GM12874 (cell line): ENCODE results near the gene MAGI1.

Experiments used
- CTCF ChIP-seq: IDR thresholded peaks from 2 replicates; pipeline ENCODE4 v1.5.1; 2011; ENCODE audit warnings: low read depth, mild to moderate bottlenecking, control low read depth, low read length, moderate library complexity; ENCODE audit not compliant: insufficient read depth

The MAGI1 gene

DNA sequence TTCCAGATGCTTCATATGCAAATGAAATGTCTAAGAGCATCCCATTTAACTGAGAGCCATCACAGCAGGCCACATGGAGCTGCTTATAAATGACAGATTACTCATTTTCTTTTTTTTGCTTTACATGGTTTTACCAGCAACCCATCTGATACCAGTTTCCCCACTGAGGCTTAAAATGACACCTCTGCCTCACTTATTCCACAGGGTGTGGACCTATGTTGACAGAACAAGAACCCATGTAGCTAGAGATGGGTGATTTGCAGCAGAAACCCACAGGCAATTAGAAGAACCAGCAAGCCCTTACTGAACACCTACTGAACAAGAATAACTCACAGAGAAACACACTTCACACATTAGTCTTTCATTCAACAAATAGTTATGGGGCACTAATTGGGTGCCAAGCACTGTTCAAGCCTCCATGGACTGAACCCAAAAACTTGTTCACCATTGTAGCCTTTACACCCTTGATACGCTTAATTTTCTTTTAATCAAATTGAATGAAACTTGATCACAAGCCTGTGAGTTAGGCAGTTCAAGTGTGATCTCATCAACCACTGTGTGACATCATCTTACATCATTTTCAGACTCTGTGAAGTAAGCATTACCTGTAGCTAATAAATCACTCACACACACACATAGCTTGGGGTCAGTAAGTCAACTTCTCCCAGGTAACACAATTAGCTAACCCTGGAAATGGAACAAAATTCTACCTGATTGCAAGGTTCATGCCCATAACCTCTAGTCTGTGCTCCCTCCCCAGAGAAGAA lies 45.4 kb downstream of the MAGI1 start:
- no peak for TF ChIP-seq CTCF

DNA sequence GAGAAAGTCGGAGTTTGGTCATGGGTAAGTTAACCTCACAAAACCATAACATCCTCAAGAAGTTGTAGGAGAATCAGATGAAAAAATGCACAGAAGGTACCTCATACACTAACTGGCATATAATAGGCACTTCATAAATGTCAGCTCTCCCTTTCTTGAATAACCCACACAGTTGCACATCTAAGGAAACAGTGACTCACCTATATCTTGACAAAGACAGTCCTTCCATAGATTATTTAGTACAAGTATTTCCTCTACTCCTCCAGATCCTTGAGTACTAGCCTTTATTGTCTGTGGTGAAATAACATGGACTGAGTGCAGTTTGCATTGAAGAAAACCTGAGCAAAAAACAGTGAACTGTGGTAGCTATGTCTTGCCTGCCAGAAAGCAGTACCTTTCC lies 46.6 kb downstream of the MAGI1 start:
- no peak for TF ChIP-seq CTCF

GRCh38 chr3:65988411-65989180 lies 50.1 kb downstream of the MAGI1 start:
- TF ChIP-seq CTCF: no peak

DNA sequence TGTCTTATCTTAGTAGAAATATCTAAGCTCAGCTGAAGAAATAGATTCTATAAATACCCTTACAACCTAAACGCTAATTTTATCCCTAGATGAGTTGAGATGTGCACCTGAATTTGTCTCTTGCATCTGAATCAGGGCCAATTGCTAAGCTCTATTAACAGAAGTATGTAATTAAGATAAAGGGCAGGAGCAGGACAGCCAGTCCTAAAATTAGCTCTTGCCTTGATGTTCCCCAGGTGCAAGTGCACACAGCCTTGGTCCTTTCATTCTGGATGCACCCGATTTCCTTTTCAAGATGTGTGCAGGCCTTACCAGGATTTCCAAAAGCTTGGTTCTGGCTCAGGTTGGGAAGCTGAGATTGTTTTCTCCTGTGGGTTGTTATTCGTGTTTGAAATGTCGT lies 52.4 kb downstream of the MAGI1 start:
- TF ChIP-seq CTCF: no peak

DNA sequence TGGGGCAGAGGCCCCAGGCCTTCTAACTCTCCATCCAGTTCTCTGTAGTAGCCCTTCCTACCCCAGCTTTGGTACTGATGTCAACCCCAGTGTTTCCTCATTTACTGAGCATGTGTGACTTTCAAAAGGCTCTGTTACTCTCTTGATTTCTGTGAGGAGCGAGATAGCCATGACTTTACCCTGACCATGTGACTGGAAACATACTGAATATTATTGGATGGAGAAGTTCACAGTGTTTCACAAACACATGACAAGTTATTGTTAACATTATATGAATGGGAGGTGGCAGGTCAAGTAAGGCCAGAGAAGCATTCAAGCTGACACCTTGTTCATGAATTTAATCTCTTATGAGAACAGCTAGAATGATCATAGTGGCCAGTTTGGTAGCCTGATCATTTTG lies 53.7 kb downstream of the MAGI1 start:
- TF ChIP-seq CTCF: no peak

- no peak for TF ChIP-seq CTCF
Measured at GRCh38 chr3:65983100-65983499, 55.6 kb downstream of the MAGI1 start.

- TF ChIP-seq CTCF: no peak
Measured at GRCh38 chr3:65979731-65980130, 59.0 kb downstream of the MAGI1 start.
